Activated T-cell treated with anti-CD3 and anti-CD28 coated beads for 1 hour (primary cell): ENCODE data around the gene NSL1.
"Not testable (repeated sequence)": the region's sequence is repeated elsewhere in the genome, so short reads cannot be mapped to it uniquely, and the experiment has no call there.

Experiments used
- DNase-seq: peaks from one replicate; pipeline ENCODE4 v3.0.0-alpha.2; 2020; ENCODE audit warnings: low read depth

NSL1 gene

GRCh38 chr1:212791676-212792395 is at the start of gene NSL1, which contains the start of gene TATDN3:
TSS of gene NSL1 (minus strand) at chr1:212791777. CDS start at chr1:212791763, 14 bp downstream.
TSS of gene TATDN3 (plus strand) at chr1:212791894. CDS start at chr1:212791922, 28 bp downstream.
- DNase-seq = peak; percentile 96

GRCh38 chr1:212838145-212838544 is 46.6 kb upstream of the NSL1 start:
- DNase-seq = no peak

- DNase-seq = not testable (repeated sequence)
Observed at GRCh38 chr1:212833211-212834207, 41.9 kb upstream of the NSL1 start.

- DNase-seq = no peak
Observed at GRCh38 chr1:212828395-212828794, 36.8 kb upstream of the NSL1 start.

GRCh38 chr1:212827831-212828278 is 36.3 kb upstream of the NSL1 start:
- no peak for DNase-seq

- no peak for DNase-seq
Observed at GRCh38 chr1:212827171-212827776, 35.7 kb upstream of the NSL1 start.

- DNase-seq = no peak
Observed at GRCh38 chr1:212825798-212826452, 34.3 kb upstream of the NSL1 start.

GRCh38 chr1:212824201-212824600 is 32.6 kb upstream of the NSL1 start:
- no peak for DNase-seq

- DNase-seq = no peak
Observed at GRCh38 chr1:212822956-212823355, 31.4 kb upstream of the NSL1 start.

- no peak for DNase-seq
Observed at GRCh38 chr1:212820969-212821368, 29.4 kb upstream of the NSL1 start.

GRCh38 chr1:212819726-212820125 is 28.1 kb upstream of the NSL1 start:
- DNase-seq = no peak

GRCh38 chr1:212816567-212817278 is 25.1 kb upstream of the NSL1 start:
- DNase-seq = no peak

GRCh38 chr1:212814537-212815334 is 23.2 kb upstream of the NSL1 start:
- DNase-seq = no peak

- DNase-seq = no peak
Observed at GRCh38 chr1:212805767-212806166, 14.2 kb upstream of the NSL1 start.

GRCh38 chr1:212797681-212798080 is 6.1 kb upstream of the NSL1 start:
- no peak for DNase-seq

GRCh38 chr1:212794561-212795014 is 3.0 kb upstream of the NSL1 start:
- DNase-seq = no peak

GRCh38 chr1:212792396-212792908 is 875 bp upstream of the NSL1 start:
- no peak for DNase-seq

GRCh38 chr1:212791261-212791675 is 309 bp downstream of the NSL1 start:
- DNase-seq = no peak

- no peak for DNase-seq
Observed at GRCh38 chr1:212785871-212786270, 5.7 kb downstream of the NSL1 start.

- no peak for DNase-seq
Observed at GRCh38 chr1:212783976-212784375, 7.6 kb downstream of the NSL1 start.
